Cardiac muscle cell (in vitro differentiated cells and primary cell): ENCODE results near the gene EEF1A1. TPM values are rescaled to one million over a fixed set of nuclear protein-coding genes. Genes with fewer than 3 reads are reported as not detected.
A peak's percentile ranks its signal among the peaks of the same experiment; 100 is the strongest.
"Not testable (repeated sequence)": the region's sequence is repeated elsewhere in the genome, so short reads cannot be mapped to it uniquely, and the experiment has no call there.

ENCODE experiments used
- DNase-seq, 2 donors: peaks; one replicate each; pipeline versions ENCODE4 v3.0.0 to v3.0.0-alpha.2; 2010 to 2017; ENCODE audit warnings: low read depth in 1 of 2, low spot score in 1 of 2
- H3K27ac ChIP-seq: fragments of 200-600 bp; sonication (generic); 2 replicates; pipeline ENCODE4 v1.5.1; 2016
- H3K27me3 ChIP-seq: fragments of 200-600 bp; sonication (generic); 2 replicates; pipeline ENCODE4 v1.6.0; 2016; ENCODE audit warnings: control low read depth
- H3K36me3 ChIP-seq: fragments of 200-600 bp; sonication (generic); 2 replicates; pipeline ENCODE4 v1.5.1; 2016; ENCODE audit warnings: control low read depth
- H3K4me1 ChIP-seq: fragments of 200-600 bp; sonication (generic); 2 replicates; pipeline ENCODE4 v1.8.1; 2017; ENCODE audit warnings: low read depth, mild to moderate bottlenecking, mixed run types
- H3K4me3 ChIP-seq: fragments of 200-600 bp; sonication (generic); 2 replicates; pipeline ENCODE4 v1.5.1; 2016; ENCODE audit warnings: mild to moderate bottlenecking
- H3K9me3 ChIP-seq: fragments of 200-600 bp; sonication (generic); 2 replicates; pipeline ENCODE4 v1.5.1; 2017; ENCODE audit warnings: low read depth, mild to moderate bottlenecking, control low read depth
- CTCF ChIP-seq: IDR thresholded peaks from 2 replicates; pipeline ENCODE4 v1.5.1; 2012; ENCODE audit warnings: low read depth, mild to moderate bottlenecking, low read length
- polyA plus RNA-seq: library from polyadenylated mRNA; unstranded; fragments of >200 nt; fragmentation: Nextera tagmentation; extraction: Ambion mirVana; gene quantifications from 2 replicates; pipeline ENCODE4 v1.2.1, GENCODE V29; 2016
- total RNA-seq: library from RNA; depleted of rRNA; stranded (reverse); fragments of >200 nt; gene quantifications from 2 replicates; pipeline ENCODE4 v1.2.3, GENCODE V29; 2016

EEF1A1 gene
- total RNA-seq (7,643 and 9,273 TPM in 2 replicates), polyA plus RNA-seq (2,527 and 3,279 TPM in 2 replicates)

- peak; percentile 100 for DNase-seq
- no peak for TF ChIP-seq CTCF
- Histone ChIP-seq H3K4me1 (peaks cover 18% of the 10 kb centered on the region), H3K27ac (peak within 1 kb of the TSS; percentile 96), H3K9me3 (no peaks in the 10 kb centered on the region), H3K4me3 (peak within 1 kb of the TSS; percentile 61), H3K27me3 (no peaks in the 10 kb centered on the region), H3K36me3 (peaks cover 28% of the 10 kb centered on the region)
Measured at GRCh38 chr6:73520688-73521350, at the start of gene EEF1A1. EEF1A1 (minus strand) TSS chr6:73521032; CDS start chr6:73520026, 1,006 bp downstream.

GRCh38 chr6:73569121-73569520 is 48.3 kb upstream of the EEF1A1 start:
- no peaks in the 10 kb centered on the region for H3K36me3 ChIP-seq
- no peak overlapping the region for H3K4me3 ChIP-seq
- DNase-seq = no peak
- no peak for TF ChIP-seq CTCF
- H3K27me3 ChIP-seq = no peaks in the 10 kb centered on the region
- peaks cover 5% of the 10 kb centered on the region for H3K4me1 ChIP-seq
- no peak overlapping the region for H3K27ac ChIP-seq
- H3K9me3 ChIP-seq = no peaks in the 10 kb centered on the region

DNA sequence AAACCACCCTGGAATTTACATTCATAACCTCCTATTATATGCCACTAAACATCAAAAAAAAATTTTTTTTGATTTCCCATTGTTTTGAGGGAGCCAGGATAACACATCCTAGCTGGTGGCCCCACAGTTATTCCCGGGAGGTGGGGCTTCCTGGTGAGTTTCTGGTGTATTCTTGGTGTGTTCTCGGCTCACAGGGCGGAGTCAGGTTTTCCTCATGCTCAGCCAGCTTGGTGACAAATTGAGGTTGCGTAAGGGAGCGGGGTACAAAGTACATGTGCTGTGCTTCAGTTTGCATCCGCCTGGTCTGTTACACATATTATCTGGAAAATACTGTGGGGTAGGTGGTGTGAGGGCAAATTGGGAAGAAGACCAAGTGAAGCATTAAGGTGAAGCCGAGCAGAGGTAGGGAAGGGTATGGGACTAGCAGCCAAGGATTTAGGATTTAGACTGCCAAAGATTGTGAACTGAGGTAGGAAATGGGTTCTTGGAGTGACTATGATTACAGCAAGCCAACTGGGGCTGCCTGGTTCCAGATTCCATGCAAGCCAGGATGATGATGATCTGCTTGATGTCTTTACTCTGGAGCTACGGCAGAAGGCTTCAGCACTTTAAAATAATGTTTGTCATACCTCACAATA is 46.2 kb upstream of the EEF1A1 start:
- Histone ChIP-seq H3K4me1 (peaks cover 5% of the 10 kb centered on the region), H3K36me3 (no peaks in the 10 kb centered on the region), H3K9me3 (no peaks in the 10 kb centered on the region), H3K27me3 (no peaks in the 10 kb centered on the region), H3K27ac (no peak overlapping the region), H3K4me3 (no peak overlapping the region)
- no peak for TF ChIP-seq CTCF
- DNase-seq = peak in 1 of 2 donors; percentile 66

GRCh38 chr6:73566486-73566871 is 45.6 kb upstream of the EEF1A1 start:
- H3K36me3 ChIP-seq, H3K4me3 ChIP-seq, H3K27me3 ChIP-seq, H3K4me1 ChIP-seq, H3K9me3 ChIP-seq, DNase-seq: not testable (repeated sequence)
- H3K27ac ChIP-seq = peak overlapping the region; percentile 3

DNA sequence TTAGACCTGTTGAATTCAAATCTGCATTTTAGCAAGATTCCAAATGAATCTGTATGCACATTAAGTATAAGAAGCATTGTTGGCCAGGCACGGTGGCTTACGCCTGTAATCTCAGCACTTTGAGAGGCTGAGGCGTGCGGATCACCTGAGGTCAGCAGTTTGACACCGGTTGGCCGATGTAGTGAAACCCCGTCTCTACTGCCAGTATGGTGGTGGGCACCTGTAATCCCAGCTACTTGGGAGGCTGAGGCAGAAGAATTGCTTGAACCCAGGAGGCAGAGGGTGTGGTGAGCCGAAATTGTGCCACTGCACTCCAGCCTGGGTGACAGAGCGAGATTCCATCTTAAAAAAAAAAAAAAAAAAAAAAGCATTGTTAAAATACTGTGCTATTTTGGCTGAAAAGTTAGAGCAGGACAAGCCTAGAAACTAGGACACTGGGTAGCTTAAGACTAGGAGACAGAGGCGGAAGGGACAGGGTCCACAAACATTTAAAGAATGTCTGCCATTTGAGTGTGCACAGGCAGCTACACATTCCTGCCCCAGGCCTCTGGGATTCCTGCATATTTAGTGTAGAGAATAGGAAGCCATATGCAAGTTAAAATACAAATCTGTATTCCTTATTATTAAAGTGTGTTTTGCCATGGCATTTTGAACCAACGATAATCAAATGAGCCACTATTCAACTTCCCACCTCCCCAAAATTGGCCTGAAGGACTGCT is 45.1 kb upstream of the EEF1A1 start:
- DNase-seq = peak in 1 of 2 donors; percentile 61
- no peaks in the 10 kb centered on the region for H3K27me3 ChIP-seq
- no peaks in the 10 kb centered on the region for H3K4me1 ChIP-seq
- peak overlapping the region; percentile 69 for H3K27ac ChIP-seq
- H3K9me3 ChIP-seq = no peaks in the 10 kb centered on the region
- H3K4me3 ChIP-seq = no peak overlapping the region
- no peak for TF ChIP-seq CTCF
- no peaks in the 10 kb centered on the region for H3K36me3 ChIP-seq
